Esophagus (tissue), 2 donors: ENCODE data around the gene ZC3H13. TPM values are rescaled to one million over a fixed set of nuclear protein-coding genes. Genes with fewer than 3 reads are reported as not detected.

ENCODE experiments used
- H3K27ac ChIP-seq, 2 donors: one replicate each; pipeline ENCODE4 v1.5.1; 2013; ENCODE audit warnings: low read depth in 2 of 2, mild to moderate bottlenecking in 2 of 2, inconsistent platforms in 1 of 2, low read length in 1 of 2, moderate library complexity in 1 of 2
- H3K27me3 ChIP-seq, 2 donors: one replicate each; pipeline ENCODE4 v1.6.1; 2013; ENCODE audit warnings: low read length in 2 of 2, control low read depth in 1 of 2, mild to moderate bottlenecking in 1 of 2; ENCODE audit not compliant: insufficient read depth in 2 of 2, control insufficient read depth in 1 of 2
- H3K36me3 ChIP-seq, 2 donors: one replicate each; pipeline ENCODE4 v1.6.1; 2013; ENCODE audit warnings: low read length in 1 of 2; ENCODE audit not compliant: control insufficient read depth in 2 of 2, insufficient read depth in 2 of 2
- H3K4me1 ChIP-seq, 2 donors: one replicate each; pipeline ENCODE4 v1.6.1; 2013; ENCODE audit warnings: low read length in 1 of 2; ENCODE audit not compliant: control insufficient read depth in 2 of 2, insufficient read depth in 2 of 2
- H3K4me3 ChIP-seq, 2 donors: one replicate each; pipeline ENCODE4 v1.5.1; 2013; ENCODE audit warnings: low read length in 2 of 2, mild to moderate bottlenecking in 2 of 2, low read depth in 1 of 2, moderate library complexity in 1 of 2
- H3K9me3 ChIP-seq, 2 donors: one replicate each; pipeline ENCODE4 v1.6.1; 2013; ENCODE audit warnings: mild to moderate bottlenecking in 2 of 2, low read depth in 1 of 2, low read length in 1 of 2, moderate library complexity in 1 of 2; ENCODE audit not compliant: control insufficient read depth in 2 of 2, insufficient read depth in 1 of 2
- WGBS, 2 donors: extraction: QIAGEN DNeasy Blood & Tissue Kit; methylation state at CpG; one replicate each; pipeline ENCODE4 v1.1.7; 2013; 5-methylcytosine and 5-hydroxymethylcytosine counted together
- polyA plus RNA-seq, 2 donors: library from polyadenylated mRNA; stranded (reverse); fragments of 200-250 nt; gene quantifications; one replicate each; pipeline ENCODE4 v1.2.3, GENCODE V29; 2013
- donor health status: healthy with polysubstance abuse.
- donor health status: Bipolar disorder and iron deficiency.

ZC3H13 gene
- polyA plus RNA-seq, 2 donors = 7.9 to 10.3 TPM

- H3K9me3 ChIP-seq = no peaks in the 10 kb centered on the region
- no peaks in the 10 kb centered on the region for H3K4me1 ChIP-seq
- H3K36me3 ChIP-seq = peaks cover 3 to 4% of the 10 kb centered on the region in 2 donors
- no peak overlapping the region for H3K27ac ChIP-seq
- no peaks in the 10 kb centered on the region for H3K27me3 ChIP-seq
- H3K4me3 ChIP-seq = no peak overlapping the region
Measured at GRCh38 chr13:46016216-46016615, 36.3 kb downstream of the ZC3H13 start.

GRCh38 chr13:46015366-46015765 is 37.2 kb downstream of the ZC3H13 start:
- H3K27me3 ChIP-seq = no peaks in the 10 kb centered on the region
- H3K4me3 ChIP-seq = no peak overlapping the region
- no peaks in the 10 kb centered on the region for H3K9me3 ChIP-seq
- WGBS, 2 donors = 86 to 92% methylated on average over 3 of the region's 3 CpGs
- no peaks in the 10 kb centered on the region for H3K4me1 ChIP-seq
- H3K27ac ChIP-seq = no peak overlapping the region
- H3K36me3 ChIP-seq = peaks cover 3 to 4% of the 10 kb centered on the region in 2 donors

- Histone ChIP-seq H3K36me3 (peaks cover 0 to 4% of the 10 kb centered on the region in 2 donors), H3K27me3 (no peaks in the 10 kb centered on the region), H3K9me3 (no peaks in the 10 kb centered on the region), H3K4me3 (no peak overlapping the region), H3K27ac (no peak overlapping the region), H3K4me1 (no peaks in the 10 kb centered on the region)
Measured at GRCh38 chr13:46012404-46012803, 40.1 kb downstream of the ZC3H13 start.

GRCh38 chr13:46010148-46010547 is 42.4 kb downstream of the ZC3H13 start:
- Histone ChIP-seq H3K9me3 (no peaks in the 10 kb centered on the region), H3K27ac (no peak overlapping the region), H3K36me3 (peaks cover 0 to 2% of the 10 kb centered on the region in 2 donors), H3K4me3 (no peak overlapping the region), H3K4me1 (no peaks in the 10 kb centered on the region), H3K27me3 (no peaks in the 10 kb centered on the region)
- 91 to 92% methylated on average over 6 of the region's 6 CpGs for whole genome bisulfite sequencing, 2 donors

GRCh38 chr13:46008631-46009030 is 43.9 kb downstream of the ZC3H13 start:
- Histone ChIP-seq H3K9me3 (no peaks in the 10 kb centered on the region), H3K27me3 (no peaks in the 10 kb centered on the region), H3K4me1 (no peaks in the 10 kb centered on the region), H3K36me3 (peaks cover 0 to 2% of the 10 kb centered on the region in 2 donors), H3K27ac (no peak overlapping the region), H3K4me3 (no peak overlapping the region)
- WGBS, 2 donors = 65 to 85% methylated on average over 2 of the region's 2 CpGs

GRCh38 chr13:46006688-46007452 is 45.7 kb downstream of the ZC3H13 start:
- Histone ChIP-seq H3K4me3 (no peak overlapping the region), H3K27ac (no peak overlapping the region), H3K27me3 (no peaks in the 10 kb centered on the region), H3K9me3 (no peaks in the 10 kb centered on the region), H3K36me3 (peaks cover 0 to 2% of the 10 kb centered on the region in 2 donors), H3K4me1 (no peaks in the 10 kb centered on the region)
- 87 to 88% methylated on average over 6 of the region's 6 CpGs for WGBS, 2 donors

GRCh38 chr13:46004491-46004890 is 48.1 kb downstream of the ZC3H13 start:
- H3K36me3 ChIP-seq = peaks cover 0 to 2% of the 10 kb centered on the region in 2 donors
- no peak overlapping the region for H3K27ac ChIP-seq

GRCh38 chr13:45996631-45997030 is 55.9 kb downstream of the ZC3H13 start:
- 87 to 90% methylated on average over 2 of the region's 2 CpGs for WGBS, 2 donors
- Histone ChIP-seq H3K4me3 (no peak overlapping the region), H3K9me3 (no peaks in the 10 kb centered on the region), H3K27ac (no peak overlapping the region), H3K36me3 (no peaks in the 10 kb centered on the region), H3K27me3 (no peaks in the 10 kb centered on the region), H3K4me1 (no peaks in the 10 kb centered on the region)

More at GRCh38 chr13:46004491-46004890, 48.1 kb downstream of the ZC3H13 start:
- no peak overlapping the region for H3K4me3 ChIP-seq
- no peaks in the 10 kb centered on the region for H3K9me3 ChIP-seq
- H3K27me3 ChIP-seq = no peaks in the 10 kb centered on the region
- WGBS, 2 donors = 100% methylated on average over 1 of the region's 1 CpG
- H3K4me1 ChIP-seq = no peaks in the 10 kb centered on the region

- Histone ChIP-seq H3K4me1 (no peaks in the 10 kb centered on the region), H3K27ac (no peak overlapping the region), H3K36me3 (no peaks in the 10 kb centered on the region), H3K4me3 (no peak overlapping the region), H3K9me3 (no peaks in the 10 kb centered on the region), H3K27me3 (no peaks in the 10 kb centered on the region)
- WGBS, 2 donors = 80 to 83% methylated on average over 1 of the region's 1 CpG
Measured at GRCh38 chr13:45995245-45995644, 57.3 kb downstream of the ZC3H13 start.

GRCh38 chr13:45994752-45995151 is 57.8 kb downstream of the ZC3H13 start:
- no peaks in the 10 kb centered on the region for H3K9me3 ChIP-seq
- no peak overlapping the region for H3K27ac ChIP-seq
- H3K4me3 ChIP-seq = no peak overlapping the region
- no peaks in the 10 kb centered on the region for H3K27me3 ChIP-seq
- WGBS, 2 donors = 76 to 81% methylated on average over 2 of the region's 2 CpGs
- H3K4me1 ChIP-seq = no peaks in the 10 kb centered on the region
- no peaks in the 10 kb centered on the region for H3K36me3 ChIP-seq
